Chondrocyte (in vitro differentiated cells): ENCODE measurements around the gene EGFR. TPM values are rescaled to one million over a fixed set of nuclear protein-coding genes. Genes with fewer than 3 reads are reported as not detected.

ENCODE experiments used
- DNase-seq: peaks from one replicate; pipeline ENCODE4 v3.0.0; 2021; ENCODE audit warnings: mixed read lengths, low spot score
- H3K27ac Mint-ChIP-seq: one replicate; pipeline ENCODE4 v1.8.0; 2021; ENCODE audit warnings: mild to moderate bottlenecking, moderate library complexity, mixed read lengths; ENCODE audit not compliant: unreplicated experiment
- H3K27me3 Mint-ChIP-seq: 2 replicates; pipeline ENCODE4 v1.8.0; 2021; ENCODE audit warnings: low read depth, mixed read lengths
- H3K36me3 Mint-ChIP-seq: 2 replicates; pipeline ENCODE4 v1.8.0; 2021; ENCODE audit warnings: low read depth, mixed read lengths
- H3K4me1 Mint-ChIP-seq: 2 replicates; pipeline ENCODE4 v1.8.0; 2021; ENCODE audit warnings: low read depth, mild to moderate bottlenecking, mixed read lengths
- H3K4me3 Mint-ChIP-seq: one replicate; pipeline ENCODE4 v1.8.0; 2021; ENCODE audit warnings: mild to moderate bottlenecking, moderate library complexity, mixed read lengths; ENCODE audit not compliant: unreplicated experiment
- H3K9me3 Mint-ChIP-seq: 2 replicates; pipeline ENCODE4 v1.8.0; 2021; ENCODE audit warnings: low read depth, mixed read lengths
- CTCF ChIP-seq: fragments of 200-600 bp; sonication (generic); IDR thresholded peaks from 2 replicates; pipeline ENCODE4 v1.5.0; 2021; ENCODE audit warnings: antibody characterized with exemption, mild to moderate bottlenecking, moderate library complexity
- total RNA-seq: library from RNA; stranded (reverse); gene quantifications from 3 replicates; pipeline ENCODE4 v1.2.1, GENCODE V29; 2021

The EGFR gene
- total RNA-seq, 1 donor from 2014 or later: 25.5 TPM

GRCh38 chr7:55145606-55146005 is 126.8 kb downstream of the EGFR start:
- no peak for DNase-seq
- no peak for TF ChIP-seq CTCF
- no peaks in the 10 kb centered on the region for H3K27me3 Mint-ChIP-seq
- H3K36me3 Mint-ChIP-seq: peaks cover 32% of the 10 kb centered on the region
- peaks cover 4% of the 10 kb centered on the region for H3K9me3 Mint-ChIP-seq
- H3K27ac Mint-ChIP-seq: no peak overlapping the region
- H3K4me3 Mint-ChIP-seq: no peak overlapping the region
- peaks cover 10% of the 10 kb centered on the region for H3K4me1 Mint-ChIP-seq

DNA sequence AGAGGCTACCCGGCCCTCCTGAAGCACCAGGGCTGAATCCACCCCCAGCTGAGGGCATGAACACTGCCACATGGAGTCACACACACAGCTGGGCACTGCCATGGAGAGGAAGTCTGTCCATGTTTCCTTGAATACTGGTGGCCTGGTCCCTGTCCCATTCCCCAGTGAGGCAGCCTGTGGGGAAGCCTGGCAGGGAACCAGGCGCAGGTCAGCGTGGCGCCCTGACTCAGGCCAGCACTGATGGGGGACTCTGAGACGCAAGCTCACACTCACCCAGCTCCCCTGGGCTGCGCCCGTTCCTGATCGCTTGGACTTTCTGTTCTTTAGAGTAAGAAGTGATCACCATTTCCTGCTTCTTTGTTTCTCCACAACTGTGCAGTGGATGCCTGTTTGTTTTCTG is 128.3 kb downstream of the EGFR start:
- H3K27me3 Mint-ChIP-seq: no peaks in the 10 kb centered on the region
- peaks cover 40% of the 10 kb centered on the region for H3K36me3 Mint-ChIP-seq
- peaks cover 4% of the 10 kb centered on the region for H3K9me3 Mint-ChIP-seq
- H3K4me3 Mint-ChIP-seq: no peak overlapping the region
- DNase-seq: no peak
- no peak for TF ChIP-seq CTCF
- peaks cover 5% of the 10 kb centered on the region for H3K4me1 Mint-ChIP-seq
- H3K27ac Mint-ChIP-seq: no peak overlapping the region

GRCh38 chr7:55147736-55148135 is 128.9 kb downstream of the EGFR start:
- H3K4me1 Mint-ChIP-seq: peaks cover 5% of the 10 kb centered on the region
- no peak for TF ChIP-seq CTCF
- peaks cover 44% of the 10 kb centered on the region for H3K36me3 Mint-ChIP-seq
- H3K27me3 Mint-ChIP-seq: no peaks in the 10 kb centered on the region
- H3K4me3 Mint-ChIP-seq: no peak overlapping the region
- peaks cover 4% of the 10 kb centered on the region for H3K9me3 Mint-ChIP-seq
- DNase-seq: no peak
- no peak overlapping the region for H3K27ac Mint-ChIP-seq

- Mint-ChIP-seq H3K36me3 (peaks cover 41% of the 10 kb centered on the region), H3K27ac (no peak overlapping the region), H3K4me1 (peaks cover 5% of the 10 kb centered on the region), H3K9me3 (peaks cover 4% of the 10 kb centered on the region), H3K4me3 (no peak overlapping the region), H3K27me3 (no peaks in the 10 kb centered on the region)
- no peak for DNase-seq
- TF ChIP-seq CTCF: no peak
Measured at GRCh38 chr7:55148571-55148970, 129.8 kb downstream of the EGFR start.

GRCh38 chr7:55149001-55149400 is 130.2 kb downstream of the EGFR start:
- Mint-ChIP-seq H3K27ac (no peak overlapping the region), H3K4me3 (no peak overlapping the region), H3K36me3 (peaks cover 40% of the 10 kb centered on the region), H3K9me3 (peaks cover 4% of the 10 kb centered on the region), H3K4me1 (peaks cover 5% of the 10 kb centered on the region), H3K27me3 (no peaks in the 10 kb centered on the region)
- no peak for TF ChIP-seq CTCF
- no peak for DNase-seq
